HG03159 (cell line): ENCODE results near the gene KIF18A.

ENCODE experiments used
- ATAC-seq: cut with Tn5 transposase; IDR thresholded peaks from one replicate; pipeline ENCODE4 v1.9.1; 2021; ENCODE audit warnings: mild to moderate bottlenecking, moderate library complexity; ENCODE audit not compliant: unreplicated experiment

The KIF18A gene

GRCh38 chr11:28049338-28050216, 58.4 kb downstream of the KIF18A start:
- ATAC-seq, result no peak

GRCh38 chr11:28048812-28049211, 59.1 kb downstream of the KIF18A start:
- no peak for ATAC-seq

GRCh38 chr11:28043930-28044709, 63.8 kb downstream of the KIF18A start:
- no peak for ATAC-seq

GRCh38 chr11:28040384-28040783, 67.6 kb downstream of the KIF18A start:
- no peak for ATAC-seq

GRCh38 chr11:28038775-28039174, 69.2 kb downstream of the KIF18A start:
- no peak for ATAC-seq

- peak; percentile 91 for ATAC-seq
These were observed 81.2 kb downstream of the KIF18A start for GRCh38 chr11:28026634-28027290.

GRCh38 chr11:28017816-28018215, 90.1 kb downstream of the KIF18A start:
- no peak for ATAC-seq

GRCh38 chr11:28011813-28012212, 96.1 kb downstream of the KIF18A start:
- no peak for ATAC-seq

- ATAC-seq, result no peak
These were observed 98.0 kb downstream of the KIF18A start for GRCh38 chr11:28009996-28010395.

- no peak for ATAC-seq
These were observed 98.6 kb downstream of the KIF18A start for GRCh38 chr11:28009388-28009787.

GRCh38 chr11:28003615-28004014, 104.3 kb downstream of the KIF18A start:
- ATAC-seq, result no peak

- no peak for ATAC-seq
These were observed 109.4 kb downstream of the KIF18A start for GRCh38 chr11:27998552-27998951.

GRCh38 chr11:27997344-27997743, 110.6 kb downstream of the KIF18A start:
- no peak for ATAC-seq

- ATAC-seq, result no peak
These were observed 111.9 kb downstream of the KIF18A start for GRCh38 chr11:27996066-27996465.

- ATAC-seq, result no peak
These were observed 112.9 kb downstream of the KIF18A start for GRCh38 chr11:27995083-27995482.

GRCh38 chr11:27991736-27992135, 116.2 kb downstream of the KIF18A start:
- ATAC-seq, result no peak

GRCh38 chr11:27977527-27977926, 130.4 kb downstream of the KIF18A start:
- ATAC-seq, result no peak

GRCh38 chr11:27977031-27977430, 130.9 kb downstream of the KIF18A start:
- ATAC-seq, result no peak

- ATAC-seq, result no peak
These were observed 131.7 kb downstream of the KIF18A start for GRCh38 chr11:27976262-27976661.

- ATAC-seq, result no peak
These were observed 134.0 kb downstream of the KIF18A start for GRCh38 chr11:27973851-27974536.
